ENCODE measurements around the gene FAM53B. TPM values are rescaled to one million over a fixed set of nuclear protein-coding genes. Genes with fewer than 3 reads are reported as not detected.

FAM53B gene
- total RNA-seq, 1 donor from 2014 or later = 21.8 TPM

DNA sequence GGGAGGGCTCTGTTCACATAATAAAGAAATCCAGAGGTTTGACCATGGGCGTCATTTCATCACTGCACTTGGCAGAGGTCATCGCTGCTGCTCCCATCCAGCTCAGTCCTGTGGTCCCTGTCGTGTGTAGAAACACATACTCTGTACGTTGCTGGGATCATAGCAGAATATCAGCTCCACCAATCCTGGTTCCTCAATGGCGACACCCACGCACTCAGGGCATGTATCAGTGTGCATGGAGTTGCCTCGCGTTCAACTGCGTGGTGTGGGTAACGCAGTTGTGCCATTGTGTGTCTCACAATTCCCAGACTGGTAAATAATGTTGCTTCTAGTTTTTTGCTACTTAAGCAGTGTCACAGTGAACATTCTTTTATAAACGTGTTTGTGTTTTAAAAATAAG is 171.4 kb downstream of the FAM53B start:
- no peaks in the 10 kb centered on the region for H3K9me3 Mint-ChIP-seq
- H3K27me3 Mint-ChIP-seq = no peaks in the 10 kb centered on the region
- no peak overlapping the region for H3K27ac Mint-ChIP-seq
- H3K4me3 Mint-ChIP-seq = no peak overlapping the region
- intact Hi-C loops (cut with micrococcal nuclease) = no loop called here
- no peak for DNase-seq
- H3K4me1 Mint-ChIP-seq = no peaks in the 10 kb centered on the region
- no peaks in the 10 kb centered on the region for H3K36me3 Mint-ChIP-seq (ENCODE audit: low read depth)

DNA sequence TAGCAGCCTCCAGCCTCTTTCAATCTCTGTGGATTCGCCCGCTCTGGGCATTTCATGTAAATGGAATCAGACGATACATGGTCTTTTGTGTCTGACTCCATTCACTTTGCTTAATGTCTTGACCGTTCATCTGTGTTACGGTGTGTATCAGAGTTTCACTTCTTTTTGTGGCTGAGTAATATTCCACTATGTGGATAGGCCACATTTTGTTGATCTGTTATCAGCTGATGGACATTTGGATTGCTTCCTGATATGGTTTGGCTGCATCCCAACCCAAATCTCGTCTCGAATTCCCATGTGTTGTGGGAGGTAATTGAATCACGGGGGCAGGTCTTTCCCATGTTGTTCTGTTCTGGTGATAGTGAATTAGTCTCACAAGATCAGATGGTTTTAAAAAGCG is 173.5 kb downstream of the FAM53B start:
- H3K4me3 Mint-ChIP-seq = no peak overlapping the region
- no peaks in the 10 kb centered on the region for H3K36me3 Mint-ChIP-seq (ENCODE audit: low read depth)
- DNase-seq = no peak
- H3K4me1 Mint-ChIP-seq = no peaks in the 10 kb centered on the region
- H3K27me3 Mint-ChIP-seq = no peaks in the 10 kb centered on the region
- intact Hi-C loops (cut with micrococcal nuclease) = no loop called here
- no peak overlapping the region for H3K27ac Mint-ChIP-seq
- no peaks in the 10 kb centered on the region for H3K9me3 Mint-ChIP-seq

DNA sequence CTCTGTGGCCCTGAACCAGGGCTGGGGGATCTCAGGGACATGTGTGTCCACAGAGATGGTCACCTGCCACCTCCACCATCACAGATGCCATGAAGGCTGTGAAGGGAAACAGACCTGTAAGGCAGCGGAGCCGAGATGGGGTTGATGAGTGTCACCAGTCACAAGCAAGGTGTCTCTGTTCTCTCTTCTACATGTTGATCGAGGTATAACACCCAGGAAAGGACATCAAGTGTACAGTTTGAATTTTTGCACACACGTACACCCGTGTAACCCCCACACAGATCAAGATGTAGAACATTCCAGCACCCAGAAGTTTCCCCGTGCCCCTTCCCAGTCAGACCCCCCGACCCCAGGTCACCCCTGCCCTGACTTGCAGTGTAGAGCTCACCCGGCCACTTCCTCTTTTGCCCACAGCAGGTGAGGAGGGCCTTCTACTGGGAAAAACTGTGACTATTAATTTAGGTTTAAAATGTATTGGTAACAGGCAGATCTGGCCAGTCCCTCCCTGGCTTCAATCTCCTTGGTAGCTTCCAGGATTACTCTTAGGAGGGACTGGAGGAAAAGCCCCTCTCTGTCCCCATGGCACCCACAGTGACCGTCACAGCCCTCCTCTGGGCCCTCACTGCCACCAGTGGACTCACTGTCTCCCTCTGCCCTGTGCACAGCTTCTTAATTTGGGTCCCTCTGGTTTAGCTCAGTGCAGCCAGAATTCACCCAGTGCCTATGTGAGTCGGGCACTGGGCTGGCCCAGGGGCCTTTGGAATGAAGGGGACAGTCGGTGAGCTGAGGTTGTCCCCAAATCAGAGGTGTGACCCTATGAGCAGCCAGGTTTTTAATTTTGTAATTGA is 174.3 kb downstream of the FAM53B start:
- Mint-ChIP-seq H3K9me3 (no peaks in the 10 kb centered on the region), H3K36me3 (ENCODE audit: low read depth) (no peaks in the 10 kb centered on the region), H3K27me3 (no peaks in the 10 kb centered on the region), H3K4me3 (no peak overlapping the region), H3K27ac (no peak overlapping the region), H3K4me1 (no peaks in the 10 kb centered on the region)
- intact Hi-C loops (cut with micrococcal nuclease) = no loop called here
- DNase-seq = no peak

Other genes starting within 250 kb of the FAM53B start
- gene EEF1AKMT2, start 47.5 kb upstream of the FAM53B start, total RNA-seq = 21.5 and 22.3 TPM in 2 replicates
- 19.0 and 21.1 TPM in 2 replicates for gene ABRAXAS2, start 57.4 kb upstream of the FAM53B start, total RNA-seq
- gene ZRANB1, start 197.7 kb upstream of the FAM53B start, total RNA-seq = 14.9 and 15.5 TPM in 2 replicates

Measured in activated CD4-positive, alpha-beta T cell treated with anti-CD3 and anti-CD28 coated beads, Interleukin-2, amount 10 ng/mL, durations not matched to agents 24 days and 14 days (primary cell).